HFFc6 (cell line): Measurements from ENCODE around the gene SYTL1. TPM values are rescaled to one million over a fixed set of nuclear protein-coding genes. Genes with fewer than 3 reads are reported as not detected.

Experiments used
- DNase-seq: peaks from one replicate; pipeline ENCODE4 v3.0.0-alpha.2; 2018
- H3K27ac Mint-ChIP-seq: 2 replicates; pipeline ENCODE4 v1.8.0; 2020; ENCODE audit warnings: mild to moderate bottlenecking, mixed read lengths
- H3K27me3 Mint-ChIP-seq: 2 replicates; pipeline ENCODE4 v1.8.0; 2021; ENCODE audit warnings: mild to moderate bottlenecking, moderate library complexity, mixed read lengths; ENCODE audit not compliant: insufficient read depth
- H3K36me3 Mint-ChIP-seq: 2 replicates; pipeline ENCODE4 v1.8.0; 2021; ENCODE audit warnings: low read depth, mixed read lengths
- H3K4me1 Mint-ChIP-seq: 2 replicates; pipeline ENCODE4 v1.8.0; 2020; ENCODE audit warnings: low read depth, mixed read lengths
- H3K4me3 Mint-ChIP-seq: 2 replicates; pipeline ENCODE4 v1.8.0; 2020; ENCODE audit warnings: mild to moderate bottlenecking, moderate library complexity, mixed read lengths
- H3K9me3 Mint-ChIP-seq: 2 replicates; pipeline ENCODE4 v1.8.0; 2020; ENCODE audit warnings: mild to moderate bottlenecking, mixed read lengths
- total RNA-seq, 6 experiments: library from RNA; stranded (reverse); fragmentation: NEBNext Ultra II Directional; extraction: Animal tissue kit (Norgen Biotek cat#: 25700); gene quantifications; 2 replicates in 1 of 6; 3 replicates in 5 of 6; pipeline ENCODE4 v1.2.3, GENCODE V29; 2021
- TF ChIP-seq, protein P1 (sequence below): fragments of 200-600 bp; sonication (generic); IDR thresholded peaks from 2 replicates; pipeline ENCODE4 v1.5.0; 2021; ENCODE audit warnings: antibody characterized with exemption, mild to moderate bottlenecking

Gene SYTL1
- total RNA-seq, 6 experiments from 2014 or later = 0.08 to 0.45 TPM; not detected in 4

- Mint-ChIP-seq H3K4me3 (no peak overlapping the region), H3K27me3 (no peaks in the 10 kb centered on the region; the same call in 1 of the 2 replicates), H3K36me3 (peaks cover 28% of the 10 kb centered on the region), H3K9me3 (no peaks in the 10 kb centered on the region), H3K4me1 (no peaks in the 10 kb centered on the region), H3K27ac (no peak overlapping the region)
- no peak for DNase-seq
- TF ChIP-seq, protein P1, sequence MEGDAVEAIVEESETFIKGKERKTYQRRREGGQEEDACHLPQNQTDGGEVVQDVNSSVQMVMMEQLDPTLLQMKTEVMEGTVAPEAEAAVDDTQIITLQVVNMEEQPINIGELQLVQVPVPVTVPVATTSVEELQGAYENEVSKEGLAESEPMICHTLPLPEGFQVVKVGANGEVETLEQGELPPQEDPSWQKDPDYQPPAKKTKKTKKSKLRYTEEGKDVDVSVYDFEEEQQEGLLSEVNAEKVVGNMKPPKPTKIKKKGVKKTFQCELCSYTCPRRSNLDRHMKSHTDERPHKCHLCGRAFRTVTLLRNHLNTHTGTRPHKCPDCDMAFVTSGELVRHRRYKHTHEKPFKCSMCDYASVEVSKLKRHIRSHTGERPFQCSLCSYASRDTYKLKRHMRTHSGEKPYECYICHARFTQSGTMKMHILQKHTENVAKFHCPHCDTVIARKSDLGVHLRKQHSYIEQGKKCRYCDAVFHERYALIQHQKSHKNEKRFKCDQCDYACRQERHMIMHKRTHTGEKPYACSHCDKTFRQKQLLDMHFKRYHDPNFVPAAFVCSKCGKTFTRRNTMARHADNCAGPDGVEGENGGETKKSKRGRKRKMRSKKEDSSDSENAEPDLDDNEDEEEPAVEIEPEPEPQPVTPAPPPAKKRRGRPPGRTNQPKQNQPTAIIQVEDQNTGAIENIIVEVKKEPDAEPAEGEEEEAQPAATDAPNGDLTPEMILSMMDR = no peak
These were observed 13.9 kb downstream of the SYTL1 start for GRCh38 chr1:27355683-27356082.

DNA sequence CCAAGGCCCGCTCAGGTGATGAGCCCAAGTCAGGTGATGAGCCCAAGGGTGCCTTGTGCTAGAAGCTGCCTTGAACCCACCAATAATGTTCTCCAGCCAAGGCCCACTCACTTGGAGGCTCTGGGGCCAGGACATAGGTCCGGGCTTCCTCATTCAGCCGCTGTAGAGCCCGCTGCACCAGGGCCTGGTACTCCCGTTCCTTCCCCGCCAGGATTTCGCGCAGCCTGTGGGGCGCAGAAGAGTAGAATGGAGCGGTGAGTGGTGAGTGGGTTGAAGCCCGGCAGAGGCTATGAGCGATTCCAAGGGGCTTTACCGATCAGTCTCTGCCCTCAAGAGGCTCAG lies 14.4 kb downstream of the SYTL1 start:
- Mint-ChIP-seq H3K27me3 (no peaks in the 10 kb centered on the region; the same call in 1 of the 2 replicates), H3K36me3 (peaks cover 28% of the 10 kb centered on the region), H3K4me3 (no peak overlapping the region), H3K4me1 (no peaks in the 10 kb centered on the region), H3K9me3 (no peaks in the 10 kb centered on the region), H3K27ac (no peak overlapping the region)
- TF ChIP-seq, protein P1 = no peak
- DNase-seq = no peak

- H3K27ac Mint-ChIP-seq = no peak overlapping the region
- DNase-seq = no peak
- H3K4me1 Mint-ChIP-seq = no peaks in the 10 kb centered on the region
- no peaks in the 10 kb centered on the region for H3K9me3 Mint-ChIP-seq
- H3K27me3 Mint-ChIP-seq = no peaks in the 10 kb centered on the region; the same call in 1 of the 2 replicates
- TF ChIP-seq, protein P1 = no peak
- H3K36me3 Mint-ChIP-seq = peaks cover 28% of the 10 kb centered on the region
- H3K4me3 Mint-ChIP-seq = no peak overlapping the region
These were observed 14.9 kb downstream of the SYTL1 start for GRCh38 chr1:27356619-27357280.

DNA sequence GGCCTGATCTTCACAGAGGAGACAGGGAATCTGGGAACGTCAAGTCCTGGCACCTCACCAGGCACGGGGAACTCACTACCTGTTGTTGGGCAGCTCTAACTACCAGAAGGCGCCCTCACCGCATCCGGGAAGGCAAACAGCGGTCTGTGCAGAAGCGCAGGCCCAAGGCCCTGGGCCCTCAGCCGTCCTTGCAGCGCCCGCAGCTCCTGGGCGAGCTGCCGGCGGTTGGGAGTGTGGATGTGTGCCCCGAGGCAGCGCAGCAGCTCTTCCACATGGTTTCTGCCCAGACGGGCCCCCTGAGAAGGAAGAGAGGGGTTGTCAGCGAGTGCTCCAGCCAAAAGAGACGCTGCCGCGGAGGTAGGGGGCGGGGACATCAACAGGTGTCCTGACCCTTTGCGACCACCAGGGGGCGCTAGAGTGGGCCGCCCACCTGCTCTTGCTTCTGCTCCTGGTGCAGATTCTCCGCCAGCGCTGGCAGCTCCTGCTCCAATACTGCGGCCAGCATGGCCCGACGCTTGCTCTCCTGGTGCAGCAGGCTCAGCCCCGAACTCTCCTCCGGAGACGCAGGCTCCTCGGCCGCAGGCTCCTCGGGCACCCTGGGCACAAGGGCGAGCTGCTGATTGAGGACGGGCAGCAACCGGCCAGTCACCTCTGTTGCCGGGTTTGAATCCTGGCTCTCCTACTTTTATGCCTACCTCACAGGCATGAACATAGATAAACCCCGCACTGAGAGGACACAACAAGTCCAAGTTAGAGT lies 15.6 kb downstream of the SYTL1 start:
- no peak for DNase-seq
- H3K4me1 Mint-ChIP-seq = no peaks in the 10 kb centered on the region
- no peaks in the 10 kb centered on the region for H3K9me3 Mint-ChIP-seq
- H3K36me3 Mint-ChIP-seq = peaks cover 28% of the 10 kb centered on the region
- H3K27ac Mint-ChIP-seq = no peak overlapping the region
- no peak overlapping the region for H3K4me3 Mint-ChIP-seq
- no peaks in the 10 kb centered on the region; the same call in 1 of the 2 replicates for H3K27me3 Mint-ChIP-seq
- TF ChIP-seq, protein P1 = peak; percentile 99

DNA sequence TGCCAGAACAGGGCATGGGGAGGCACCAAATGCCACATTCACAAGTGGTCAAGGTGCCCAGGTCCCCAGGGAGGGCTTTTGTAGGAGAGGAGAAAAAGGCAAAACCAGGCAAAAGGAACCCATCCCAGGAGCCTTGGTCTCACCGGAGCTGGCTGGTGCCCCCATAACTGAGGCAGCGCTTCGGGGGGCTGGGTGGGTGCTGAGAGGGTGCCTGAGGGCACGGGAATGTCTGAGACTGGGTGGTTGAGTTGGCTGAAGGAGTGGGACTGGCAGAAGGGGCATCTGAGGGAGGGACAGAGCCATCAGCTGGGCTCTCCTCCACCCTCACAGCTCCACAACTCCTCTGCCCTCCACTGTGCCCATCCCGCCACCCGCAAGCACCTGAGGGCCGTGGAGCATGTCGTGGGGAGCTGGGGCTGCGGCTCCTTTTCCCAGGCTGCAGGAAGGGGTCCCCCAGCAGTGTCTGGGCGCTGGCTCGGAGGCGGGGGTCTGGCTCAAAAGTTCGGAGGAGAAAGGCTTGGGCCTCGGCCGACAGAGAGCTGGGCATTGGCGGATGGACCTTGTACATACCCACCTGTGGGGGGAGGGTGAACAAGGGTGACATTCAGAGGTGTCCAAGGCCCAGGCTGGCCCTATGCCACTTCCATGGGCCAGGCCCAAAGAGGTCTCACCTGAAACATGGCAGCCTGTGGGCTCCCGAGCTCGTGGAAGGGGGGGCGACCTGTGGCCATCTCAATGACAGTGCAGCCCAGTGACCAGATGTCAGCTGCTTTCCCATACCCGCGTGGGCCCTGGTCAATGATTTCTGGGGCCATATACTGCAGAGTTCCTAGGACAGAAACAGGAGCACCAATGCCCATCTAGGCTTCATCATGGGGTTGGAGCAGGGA lies 16.5 kb downstream of the SYTL1 start:
- Mint-ChIP-seq H3K27me3 (no peaks in the 10 kb centered on the region; the same call in 1 of the 2 replicates), H3K4me1 (no peaks in the 10 kb centered on the region), H3K9me3 (no peaks in the 10 kb centered on the region), H3K27ac (no peak overlapping the region), H3K4me3 (no peak overlapping the region), H3K36me3 (peaks cover 33% of the 10 kb centered on the region)
- DNase-seq = no peak
- TF ChIP-seq, protein P1 = no peak
